GM18951 (cell line): ENCODE data around the gene SLC4A2.

ENCODE experiments used
- POLR2A ChIP-seq: IDR thresholded peaks from 4 replicates; pipeline ENCODE4 v1.6.1; 2011; ENCODE audit warnings: mild to moderate bottlenecking; ENCODE audit not compliant: insufficient read length, insufficient read depth; ENCODE audit errors: extremely low read depth
- in situ Hi-C: fragments of 300-500 bp; cut with MboI; formaldehyde crosslinking; loops from one replicate; pipeline ENCODE4 v1.12.0; 2022; ENCODE audit warnings: low sequenced_read_pairs, mixed read lengths, inconsistent platforms; ENCODE audit not compliant: unreplicated experiment

SLC4A2 gene

DNA sequence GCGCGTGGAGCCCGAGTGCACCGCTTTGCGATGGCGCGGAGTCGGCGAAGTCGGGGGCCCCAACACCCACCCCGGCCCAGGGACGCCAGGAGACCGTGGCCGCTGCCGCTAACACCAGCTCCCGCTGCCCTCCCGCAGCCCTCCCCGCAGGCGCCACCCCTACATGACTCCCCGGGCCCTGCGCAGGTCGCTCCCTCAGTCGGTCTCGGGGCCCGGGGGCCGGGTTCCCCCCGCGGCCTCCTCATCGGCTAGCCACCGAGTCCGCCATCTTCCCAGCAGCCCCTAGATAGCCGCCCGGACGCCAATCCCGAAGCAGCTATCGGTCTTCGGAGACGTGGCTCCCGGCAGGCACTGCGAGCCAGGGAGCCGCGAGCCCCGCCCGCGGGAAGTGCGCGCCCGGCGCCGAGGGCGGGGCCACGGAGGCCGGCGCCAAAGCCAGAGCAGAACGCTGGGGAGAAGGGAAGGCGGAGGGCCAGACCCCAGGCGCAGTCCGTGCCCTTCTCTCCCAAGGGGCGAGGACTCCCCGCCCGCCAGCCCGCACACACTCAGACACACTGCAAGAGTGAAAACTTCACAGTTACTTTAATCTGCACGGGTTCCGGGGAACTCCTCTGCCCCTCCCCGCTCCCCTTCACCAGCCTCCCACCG, 21.3 kb downstream of the SLC4A2 start, which contains the start of gene FASTK:
FASTK (minus strand) TSS at position 288 of the 648 bp plus-strand sequence; CDS start at position 245, 43 bp downstream.
- in situ Hi-C loops, result no loop called here
- TF ChIP-seq POLR2A, result peak; percentile 85

DNA sequence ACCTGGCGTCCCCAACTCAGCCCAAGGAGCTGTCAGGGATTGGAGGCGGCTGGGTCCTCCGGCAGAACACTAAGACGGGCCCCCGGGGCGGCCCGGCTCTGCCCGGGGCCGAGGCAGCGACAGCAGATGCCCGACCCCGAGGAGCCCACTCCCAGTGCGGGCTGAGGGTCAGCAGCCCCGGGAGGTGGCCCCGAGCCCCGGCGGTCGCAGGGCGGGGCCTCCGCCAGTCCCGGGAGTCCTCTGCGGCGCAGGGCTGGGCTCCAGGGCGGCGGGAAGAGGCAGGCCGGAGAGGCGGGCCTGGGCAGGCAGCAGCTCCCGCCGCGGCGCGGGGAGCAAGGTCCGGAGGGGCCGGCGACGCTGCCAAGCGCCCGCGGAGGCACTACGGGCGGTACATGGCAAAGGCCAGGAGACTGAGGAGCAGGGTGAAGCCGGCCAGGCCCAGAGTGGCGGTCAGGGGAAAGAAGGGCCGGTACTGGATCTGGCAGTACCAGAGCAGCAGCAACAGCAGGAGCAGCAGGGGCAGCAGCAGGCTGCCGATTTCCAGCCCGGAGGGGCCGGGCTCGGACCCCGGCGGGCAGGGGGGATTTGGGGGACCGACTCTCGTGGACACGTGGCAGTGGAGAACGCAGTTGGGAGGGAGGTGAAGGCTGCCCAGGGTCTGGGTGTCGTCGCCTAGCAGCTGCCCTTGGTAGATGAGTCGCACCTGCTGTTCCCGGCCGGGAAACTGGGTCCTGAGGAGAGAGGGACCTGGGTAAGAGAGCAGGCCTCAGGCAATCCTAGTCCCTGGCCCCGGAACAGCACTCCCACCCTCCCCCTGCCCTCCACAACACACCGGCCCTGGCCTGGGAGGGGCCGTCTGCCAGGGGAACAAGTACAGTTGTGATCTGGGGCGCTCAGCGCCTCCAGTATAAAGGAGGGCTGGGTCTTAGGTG, 22.0 kb downstream of the SLC4A2 start:
- in situ Hi-C loops, result no loop called here
- TF ChIP-seq POLR2A, result no peak

DNA sequence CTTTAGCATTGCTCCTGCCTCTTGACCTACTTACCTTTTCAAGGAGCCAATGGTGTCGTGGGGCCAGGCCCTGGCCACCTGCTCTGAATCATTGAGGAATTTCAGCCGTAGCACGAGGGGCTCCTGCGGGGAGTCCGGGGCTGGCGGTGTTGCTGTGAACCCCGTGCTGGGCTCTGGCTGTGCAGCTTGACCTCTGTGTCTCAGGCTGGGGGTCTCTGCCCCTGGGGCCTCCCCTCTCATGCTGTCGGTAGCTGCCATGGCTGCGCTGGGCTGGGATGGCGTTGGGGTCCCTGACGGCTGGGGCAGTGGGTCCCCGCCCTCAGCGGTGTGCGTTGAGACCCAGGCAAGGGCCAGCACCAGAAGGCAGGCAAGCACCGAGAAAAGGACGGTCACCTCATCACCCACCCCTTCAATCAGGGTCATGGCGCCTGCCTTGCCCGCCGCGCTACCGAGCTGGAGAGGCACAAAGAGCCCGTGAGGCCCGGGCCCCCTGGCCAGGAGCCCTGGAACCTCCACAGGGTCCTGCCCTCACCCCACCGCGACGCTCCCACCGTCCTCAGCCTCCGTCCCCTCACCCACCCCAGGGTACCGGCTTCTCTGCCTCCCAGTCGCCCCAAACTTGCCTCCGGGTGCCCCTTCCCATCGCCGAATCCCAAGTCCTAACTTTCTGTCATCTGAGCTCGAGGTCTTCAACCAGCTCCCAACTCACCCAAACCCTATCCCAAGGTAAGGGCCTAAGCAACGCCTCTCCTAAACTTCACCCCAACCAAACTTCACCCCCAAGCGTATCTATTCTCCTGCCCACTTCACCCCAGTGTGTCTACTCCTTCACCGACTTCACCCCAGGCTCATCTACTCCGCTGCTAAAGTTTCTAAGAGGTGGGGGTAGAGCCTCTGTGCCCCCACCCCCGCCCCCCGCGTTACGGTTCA, 23.0 kb downstream of the SLC4A2 start:
- in situ Hi-C loops, result no loop called here
- TF ChIP-seq POLR2A, result no peak

DNA sequence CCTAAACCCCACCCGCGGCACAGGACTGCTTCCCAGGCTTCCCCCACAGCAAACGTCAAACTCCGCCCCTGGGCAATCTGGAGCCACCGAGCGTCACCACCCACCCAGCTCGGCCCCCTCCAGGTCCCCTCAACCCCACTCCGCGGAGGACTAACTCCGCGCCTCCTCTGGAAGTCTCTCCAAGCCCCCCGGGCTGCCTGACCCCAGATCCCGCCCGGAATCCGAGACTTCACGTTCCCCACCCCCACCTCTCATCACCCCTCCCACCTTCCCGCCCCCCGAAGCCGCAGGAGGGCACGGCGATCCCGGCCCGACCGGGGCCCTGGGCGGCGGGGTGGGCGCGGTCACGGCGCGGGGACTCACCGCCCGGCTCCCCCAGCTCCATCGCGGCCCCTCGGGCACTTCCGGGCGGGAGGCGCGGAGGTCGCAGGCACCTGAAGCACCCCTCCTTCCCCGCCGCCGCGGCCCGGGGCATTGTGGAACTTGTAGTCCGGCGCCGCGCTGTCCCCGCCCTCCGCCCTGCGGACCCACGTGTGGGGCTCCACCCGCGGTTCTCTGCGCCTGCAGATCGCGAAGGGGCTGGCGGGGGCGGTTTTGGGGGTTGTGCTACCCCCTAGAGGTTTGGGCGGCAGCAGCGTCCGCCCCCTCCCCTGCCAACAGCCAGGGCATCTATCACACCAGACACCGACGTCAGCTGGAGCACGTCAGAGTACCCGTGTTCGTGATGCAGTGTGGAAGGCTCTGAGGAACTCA, 23.9 kb downstream of the SLC4A2 start, which contains the start of gene TMUB1:
TMUB1 (minus strand) TSS at position 423 of the 753 bp plus-strand sequence. CDS start 930 bp downstream, outside the sequence.
- peak; percentile 75 for TF ChIP-seq POLR2A
- in situ Hi-C loops, result no loop called here

DNA sequence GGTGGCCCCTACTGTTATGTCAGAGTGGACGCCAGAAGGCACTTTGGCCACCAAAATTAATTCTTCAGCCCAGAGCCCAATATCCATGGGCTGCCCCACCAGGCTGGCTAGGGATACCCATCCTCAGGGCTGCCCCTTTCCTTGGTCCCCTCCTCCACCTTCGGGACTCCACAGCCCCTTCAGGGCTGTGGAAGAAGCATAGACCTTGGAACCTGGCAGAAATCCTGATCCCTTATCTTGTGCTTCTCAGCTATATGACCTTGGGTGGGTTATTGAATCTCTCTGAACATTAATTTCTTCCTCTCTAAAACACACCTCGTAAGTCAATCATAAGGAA, 24.4 kb downstream of the SLC4A2 start:
- no peak for TF ChIP-seq POLR2A
- in situ Hi-C loops, result no loop called here

DNA sequence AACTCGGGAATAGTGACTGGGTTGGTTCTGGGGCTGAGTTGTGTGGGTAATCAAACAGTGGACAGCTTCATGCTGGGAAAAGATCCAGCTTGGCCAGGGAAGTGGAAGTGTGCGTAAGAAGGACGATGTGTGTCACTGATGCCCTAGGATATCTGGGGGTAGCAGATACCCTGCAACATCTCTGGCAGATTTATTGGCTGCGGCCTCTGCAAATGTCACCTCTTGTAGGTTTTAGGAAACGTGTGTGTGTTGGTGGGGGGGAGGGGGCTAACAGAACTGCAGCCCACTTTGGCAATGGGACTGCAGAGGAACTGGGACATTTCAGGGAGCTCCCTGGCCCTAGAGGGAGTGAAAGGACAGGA, 25.9 kb downstream of the SLC4A2 start:
- TF ChIP-seq POLR2A, result no peak

DNA sequence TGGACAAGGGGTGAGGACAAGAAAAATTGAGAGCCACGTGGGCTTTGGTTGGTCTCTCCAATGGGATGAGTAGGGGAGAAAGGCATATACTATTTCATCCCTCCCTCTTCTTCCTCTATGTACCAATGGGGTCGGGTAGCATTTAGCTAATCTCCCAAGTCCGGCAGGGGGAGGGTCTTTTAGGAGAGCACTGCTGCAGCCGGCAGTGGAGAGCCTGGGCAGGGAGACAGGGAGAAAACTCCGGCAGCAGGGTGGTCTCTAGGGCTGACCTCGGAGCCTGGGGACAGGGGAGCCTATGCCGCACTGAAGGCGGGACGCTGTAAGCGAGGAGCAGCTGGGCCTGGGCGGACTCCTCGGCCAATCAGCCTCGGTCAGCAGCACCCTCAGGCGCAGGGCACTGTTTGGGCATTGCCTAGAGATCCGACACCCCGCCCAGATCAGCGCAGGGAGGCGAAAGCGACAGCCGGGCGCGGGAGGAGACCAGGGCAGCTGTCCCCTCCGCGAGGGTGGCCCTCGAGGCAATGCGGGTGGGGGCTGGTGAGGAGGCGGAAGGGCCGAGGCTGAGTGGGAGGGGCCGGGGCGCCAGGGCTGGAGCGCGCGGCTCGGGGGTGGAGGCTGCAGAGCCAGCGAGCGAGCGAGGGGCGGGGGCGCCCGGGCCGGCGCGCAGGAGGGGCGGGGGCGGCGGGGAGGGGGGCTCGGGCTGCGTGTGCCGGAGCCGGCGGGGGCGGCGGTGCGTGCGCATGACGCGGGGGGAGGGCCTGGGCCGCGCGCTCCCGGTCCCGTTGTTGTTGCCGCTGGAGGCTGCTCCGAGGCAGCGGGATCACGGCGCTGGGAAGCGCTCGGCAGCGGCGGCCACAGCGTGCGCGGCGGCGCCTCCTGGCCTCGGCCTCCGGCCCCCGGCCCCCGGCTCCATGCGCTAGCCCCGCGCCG, 26.6 kb downstream of the SLC4A2 start, which contains the start of gene AGAP3:
AGAP3 (plus strand) TSS at position 785 of the 930 bp plus-strand sequence. CDS start 267 bp downstream, outside the sequence.
- in situ Hi-C loops, result no loop called here
- peak; percentile 81 for TF ChIP-seq POLR2A

More for the DNA sequence above, 25.9 kb downstream of the SLC4A2 start:
- in situ Hi-C loops, result no loop called here

DNA sequence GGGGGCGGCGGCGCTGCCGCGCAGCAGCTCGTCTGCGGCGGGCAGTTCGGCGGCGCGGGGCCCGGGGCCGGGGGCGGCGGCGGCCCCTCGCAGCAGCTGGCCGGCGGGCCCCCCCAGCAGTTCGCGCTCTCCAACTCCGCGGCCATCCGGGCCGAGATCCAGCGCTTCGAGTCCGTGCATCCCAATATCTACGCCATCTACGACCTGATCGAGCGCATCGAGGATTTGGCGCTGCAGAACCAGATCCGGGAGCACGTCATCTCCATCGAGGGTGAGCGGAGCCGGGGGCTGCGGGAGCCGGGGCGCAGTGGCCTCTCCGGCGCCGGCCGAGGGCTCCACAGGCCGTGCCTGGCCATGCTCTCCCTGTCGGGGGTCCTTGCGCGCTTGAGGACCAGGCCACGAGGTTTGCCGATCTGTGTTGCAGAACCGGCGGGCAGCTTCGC, 27.4 kb downstream of the SLC4A2 start:
- TF ChIP-seq POLR2A, result no peak
- in situ Hi-C loops, result no loop called here

DNA sequence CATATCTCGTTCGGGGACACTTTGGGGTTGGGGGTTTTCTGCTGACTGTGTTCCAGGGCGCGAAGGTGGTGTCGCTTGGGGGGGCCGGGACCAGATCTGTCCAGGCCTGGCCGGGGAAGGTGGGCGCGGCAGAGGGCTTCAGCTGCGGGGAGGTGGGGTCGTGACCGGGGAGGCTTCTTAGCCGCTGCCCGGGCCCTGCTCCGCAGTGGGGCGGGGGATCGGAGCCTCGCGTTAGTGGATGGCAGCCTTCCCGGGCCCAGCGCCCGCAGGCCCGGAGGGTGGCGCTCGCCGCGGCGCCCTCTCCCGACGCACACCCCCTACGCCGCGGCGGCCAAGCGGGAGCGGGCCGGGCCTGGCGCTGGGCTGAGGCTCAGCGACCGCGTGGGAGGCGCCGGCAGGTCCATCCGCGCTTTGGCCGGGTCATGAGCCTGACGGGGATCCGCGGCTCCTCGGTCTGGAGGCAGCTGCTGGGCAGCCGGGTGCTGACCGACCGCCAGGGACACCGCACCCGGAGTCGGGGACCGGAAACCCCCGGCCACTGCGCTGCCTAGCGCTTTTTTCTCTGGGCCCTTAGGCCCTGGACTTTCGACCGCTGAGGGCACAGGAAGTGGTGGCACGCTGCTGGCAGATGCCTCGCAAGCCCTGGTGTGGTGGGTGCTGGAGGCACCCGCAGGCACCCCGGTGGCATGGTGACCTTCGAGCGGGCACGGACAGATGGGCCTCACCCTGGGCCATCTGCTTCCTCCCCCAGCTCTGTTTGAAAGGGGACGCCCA, 28.0 kb downstream of the SLC4A2 start:
- in situ Hi-C loops, result no loop called here
- peak; percentile 55 for TF ChIP-seq POLR2A

DNA sequence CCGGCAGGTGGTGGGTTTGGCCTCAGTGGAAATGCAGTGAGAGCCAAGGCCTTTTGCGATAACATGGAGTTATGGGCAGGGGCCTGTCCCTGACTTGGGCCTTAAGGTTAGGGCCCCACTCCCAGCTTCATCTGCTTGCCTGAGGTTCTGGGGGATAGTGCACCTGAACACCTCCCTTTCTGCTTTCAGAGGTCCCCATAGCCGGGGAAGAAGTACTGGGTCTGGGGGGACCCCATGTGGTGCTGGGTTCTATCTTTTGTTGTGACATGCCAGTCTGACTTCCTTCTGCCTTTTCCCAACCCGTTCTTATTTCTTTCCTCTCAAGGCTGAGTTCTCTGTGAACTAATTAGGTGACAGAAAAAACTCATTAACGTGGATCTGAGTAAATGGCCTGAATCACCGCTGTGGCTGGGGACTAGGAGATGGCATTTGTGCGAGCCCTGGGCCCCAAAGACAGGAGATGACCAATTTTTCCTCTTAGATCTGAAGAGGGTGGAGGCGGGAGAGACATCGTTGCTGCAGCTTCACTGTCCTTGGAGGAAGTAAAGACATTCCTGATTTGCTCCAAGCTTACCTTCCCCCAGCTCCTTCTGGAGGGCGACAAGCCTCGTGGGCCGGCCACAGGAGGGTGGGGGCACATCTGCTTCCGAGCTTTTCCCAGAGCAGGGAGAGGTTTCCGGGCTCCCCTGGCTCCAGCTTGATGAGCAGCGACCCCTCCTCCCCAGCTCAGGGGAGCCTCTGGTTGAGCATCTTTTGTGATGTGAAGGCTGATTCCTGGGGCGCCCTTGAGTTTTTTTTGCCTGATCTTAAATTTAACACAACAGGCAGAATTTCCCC, 28.8 kb downstream of the SLC4A2 start:
- TF ChIP-seq POLR2A, result no peak
- in situ Hi-C loops, result no loop called here
